Mesangial cell (primary cell): ENCODE data around the gene TBCA. TPM values are rescaled to one million over a fixed set of nuclear protein-coding genes. Genes with fewer than 3 reads are reported as not detected.

Experiments
- total RNA-seq: library from RNA; depleted of rRNA; stranded (reverse); fragments of >200 nt; gene quantifications from 2 replicates; pipeline ENCODE4 v1.2.3, GENCODE V29; 2015

Gene TBCA, protein sequence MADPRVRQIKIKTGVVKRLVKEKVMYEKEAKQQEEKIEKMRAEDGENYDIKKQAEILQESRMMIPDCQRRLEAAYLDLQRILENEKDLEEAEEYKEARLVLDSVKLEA
- total RNA-seq = 44.2 and 80.0 TPM in 2 replicates

DNA sequence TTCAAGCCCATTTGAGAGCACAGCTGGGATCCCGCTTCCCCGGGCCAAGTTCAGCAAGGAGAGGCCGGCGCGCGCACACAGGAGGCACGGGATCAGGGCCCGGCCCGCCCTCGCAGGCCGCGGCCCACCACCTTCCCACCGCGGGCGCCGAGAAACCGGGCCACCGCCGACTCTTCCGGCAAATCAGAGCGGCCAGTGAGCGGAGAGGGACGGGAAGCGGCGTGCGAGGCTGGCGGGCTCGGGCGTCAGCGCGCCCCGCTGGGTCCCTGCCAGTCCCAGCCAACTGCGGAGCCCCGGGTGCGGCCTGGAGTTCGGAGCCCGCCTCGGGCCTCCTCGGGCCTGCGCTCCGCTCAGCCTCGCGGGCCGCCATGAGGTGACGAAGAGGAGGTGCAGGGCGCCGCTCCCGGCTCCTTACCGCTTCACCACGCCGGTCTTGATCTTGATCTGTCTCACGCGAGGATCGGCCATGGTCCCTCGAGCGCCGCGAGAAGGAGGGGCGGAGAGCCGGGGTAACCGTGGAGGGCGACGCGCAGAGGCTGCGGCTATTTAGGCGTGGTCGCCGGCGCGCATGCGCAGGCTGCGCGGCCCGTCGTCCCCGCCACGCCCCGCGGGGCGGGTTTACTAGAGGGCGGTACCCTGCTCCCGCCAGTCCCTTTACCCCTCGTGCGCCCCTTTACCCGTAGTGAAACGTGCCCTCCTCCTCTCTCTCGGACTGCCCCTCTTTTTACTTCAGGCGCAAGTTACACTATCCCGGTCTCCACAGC lies at the start of gene TBCA:
TSS of gene TBCA (minus strand) at position 550 of the 764 bp plus-strand sequence. CDS start at position 468, 82 bp downstream.

Other genes starting within 250 kb of the TBCA start
- gene OTP, start 137.6 kb downstream of the TBCA start, total RNA-seq = not detected in 2 replicates